GM12878 (cell line): ENCODE results near the gene LKAAEAR1. TPM values are rescaled to one million over a fixed set of nuclear protein-coding genes. Genes with fewer than 3 reads are reported as not detected.

Experiments
- ATAC-seq: fragments of 200-7000 bp; cut with Tn5 transposase; 3 replicates; pipeline ENCODE4 v1.9.1; 2020; ENCODE audit warnings: mild to moderate bottlenecking, moderate library complexity
- BruUV-seq: library from RNA; stranded (reverse); fragments of 400-500 nt; replicated peaks from 2 replicates; lab custom pipeline; 2021; lab: Mats Ljungman, UMichigan
- CTCF ChIA-PET: fragments of 300-600 bp; sonication (Branson Sonifier 250); formaldehyde crosslinking; extraction: SDS; loops from one replicate; lab custom pipeline; 2021; ENCODE audit warnings: inconsistent platforms; lab: Yijun Ruan, JAX
- POLR2A ChIA-PET: fragments of 350-600 bp; formaldehyde crosslinking; extraction: SDS; loops from one replicate; lab custom pipeline; 2021; ENCODE audit warnings: inconsistent platforms; lab: Charles Lee
- RAD21 ChIA-PET: fragments of 300-600 bp; sonication (Branson Sonifier 250); formaldehyde crosslinking; loops from one replicate; lab custom pipeline; 2023; ENCODE audit warnings: antibody characterized with exemption; ENCODE audit not compliant: unreplicated experiment; lab: Charles Lee
- SMC1A ChIA-PET: fragments of 300-600 bp; sonication (Branson Sonifier 250); formaldehyde crosslinking; loops from one replicate; lab custom pipeline; 2023; ENCODE audit not compliant: unreplicated experiment, uncharacterized antibody; lab: Charles Lee
- DNase-seq: peaks from one replicate; pipeline ENCODE4 v3.0.0-alpha.2; 2011; ENCODE audit warnings: low read depth, low spot score
- FAIRE-seq: peaks from 3 replicates; lab custom pipeline; 2011; peaks lifted over from hg19 to GRCh38; lab: Jason Lieb, UNC
- H2AFZ ChIP-seq: 2 replicates; pipeline ENCODE4 v1.6.0; 2011; ENCODE audit warnings: low read depth, low read length, control low read depth; ENCODE audit not compliant: control insufficient read depth
- H3K27ac ChIP-seq: 2 replicates; pipeline ENCODE4 v1.5.1; 2011; ENCODE audit warnings: control low read depth; ENCODE audit not compliant: control insufficient read depth, insufficient read depth
- H3K27me3 ChIP-seq, 2 experiments: replicated peaks in 1 of 2; 2 replicates each; pipeline versions ENCODE4 v1.6.0 to v1.6.1; 2011; ENCODE audit warnings: low read length in 1 of 2; ENCODE audit not compliant: control insufficient read depth in 2 of 2, insufficient read depth in 2 of 2
- H3K36me3 ChIP-seq, 2 experiments: 2 replicates each; pipeline ENCODE4 v1.5.1; 2011; ENCODE audit warnings: low read length in 1 of 2; ENCODE audit not compliant: control insufficient read depth in 2 of 2, insufficient read depth in 2 of 2
- H3K4me1 ChIP-seq: 2 replicates; pipeline ENCODE4 v1.6.1; 2011; ENCODE audit warnings: mild to moderate bottlenecking, low read length, moderate library complexity, mixed read lengths; ENCODE audit not compliant: control insufficient read depth, insufficient read depth
- H3K4me2 ChIP-seq: 2 replicates; pipeline ENCODE4 v1.6.0; 2011; ENCODE audit warnings: control low read depth; ENCODE audit not compliant: control insufficient read depth, insufficient read depth
- H3K4me3 ChIP-seq: fragments of 200-600 bp; sonication (generic); 2 replicates; pipeline ENCODE4 v1.5.1; 2016
- H3K79me2 ChIP-seq: 2 replicates; pipeline ENCODE4 v1.6.0; 2011; ENCODE audit warnings: low read length; ENCODE audit not compliant: control insufficient read depth, insufficient read depth
- H3K9ac ChIP-seq: 2 replicates; pipeline ENCODE4 v1.8.0; 2011; ENCODE audit warnings: low read length, control low read depth, mixed read lengths; ENCODE audit not compliant: control insufficient read depth, insufficient read depth
- H3K9me3 ChIP-seq: replicated peaks from 3 replicates; pipeline ENCODE4 v1.5.1; 2011; ENCODE audit warnings: mild to moderate bottlenecking, low read length; ENCODE audit not compliant: control insufficient read depth, insufficient read depth
- H4K20me1 ChIP-seq: 2 replicates; pipeline ENCODE4 v1.6.0; 2011; ENCODE audit not compliant: control insufficient read depth, insufficient read depth
- BACH1 ChIP-seq: fragments of 450-650 bp; IDR thresholded peaks from 2 replicates; pipeline ENCODE4 v1.6.1; 2017; ENCODE audit warnings: mild to moderate bottlenecking, borderline replicate concordance
- CREB1 ChIP-seq: IDR thresholded peaks from 2 replicates; pipeline ENCODE4 v1.6.1; 2012; ENCODE audit warnings: low read depth, mild to moderate bottlenecking, inconsistent platforms
- DPF2 ChIP-seq: fragments of 450-650 bp; IDR thresholded peaks from 2 replicates; pipeline ENCODE4 v1.6.1; 2017; ENCODE audit warnings: mild to moderate bottlenecking
- ETV6 ChIP-seq, 2 experiments: fragments of 450-650 bp in 1 of 2; IDR thresholded peaks in 1 of 2; conservative IDR thresholded peaks in 1 of 2; 2 replicates each; pipeline ENCODE4 v1.6.1; 2014; ENCODE audit warnings: antibody characterized with exemption in 1 of 2, borderline replicate concordance in 1 of 2, low read depth in 1 of 2, mild to moderate bottlenecking in 1 of 2, moderate library complexity in 1 of 2
- IRF4 ChIP-seq: IDR thresholded peaks from 2 replicates; pipeline ENCODE4 v1.6.1; 2011; ENCODE audit warnings: low read depth, low read length
- KLF5 ChIP-seq: fragments of 450-650 bp; IDR thresholded peaks from 2 replicates; pipeline ENCODE4 v1.6.1; 2014; ENCODE audit warnings: mild to moderate bottlenecking; ENCODE audit not compliant: partially characterized antibody
- MEF2B ChIP-seq: fragments of 450-650 bp; IDR thresholded peaks from 2 replicates; pipeline ENCODE4 v1.6.1; 2018; ENCODE audit warnings: mild to moderate bottlenecking, moderate library complexity; ENCODE audit not compliant: partially characterized antibody, poor library complexity, severe bottlenecking
- POLR2A ChIP-seq: IDR thresholded peaks from 2 replicates; pipeline ENCODE4 v1.6.1; 2011; ENCODE audit warnings: low read depth, mild to moderate bottlenecking, low read length
- POU2F2 ChIP-seq: IDR thresholded peaks from 3 replicates; pipeline ENCODE4 v1.6.1; 2011; ENCODE audit warnings: low read depth, mild to moderate bottlenecking, low read length, borderline replicate concordance
- RAD21 ChIP-seq: IDR thresholded peaks from 2 replicates; pipeline ENCODE4 v1.6.1; 2011; ENCODE audit warnings: mild to moderate bottlenecking, low read depth, low read length, moderate library complexity; ENCODE audit not compliant: insufficient read depth
- SKIL ChIP-seq: fragments of 450-650 bp; IDR thresholded peaks from 2 replicates; pipeline ENCODE4 v1.6.1; 2017; ENCODE audit warnings: mild to moderate bottlenecking, low read depth, inconsistent platforms; ENCODE audit not compliant: poor library complexity, severe bottlenecking
- SMAD1 ChIP-seq: fragments of 450-650 bp; IDR thresholded peaks from 2 replicates; pipeline ENCODE4 v1.6.1; 2018; ENCODE audit warnings: mild to moderate bottlenecking, low read depth; ENCODE audit not compliant: partially characterized antibody
- SMAD5 ChIP-seq: IDR thresholded peaks from 2 replicates; pipeline ENCODE4 v1.6.1; 2016; ENCODE audit warnings: antibody characterized with exemption, low read depth
- SPI1 ChIP-seq: IDR thresholded peaks from 2 replicates; pipeline ENCODE4 v1.6.1; 2011; ENCODE audit warnings: low read depth, mild to moderate bottlenecking, low read length, moderate library complexity, borderline replicate concordance; ENCODE audit not compliant: insufficient read depth
- SUZ12 ChIP-seq: fragments of 200-600 bp; sonication (generic); IDR thresholded peaks from one replicate; pipeline ENCODE4 v1.6.1; 2018; ENCODE audit warnings: antibody characterized with exemption, mild to moderate bottlenecking; ENCODE audit not compliant: unreplicated experiment
- TBL1XR1 ChIP-seq: IDR thresholded peaks from 2 replicates; pipeline ENCODE4 v1.6.1; 2012; ENCODE audit warnings: low read depth, low read length, improper control_type of control experiment
- ZBED1 ChIP-seq: IDR thresholded peaks from 2 replicates; pipeline ENCODE4 v1.6.1; 2016; ENCODE audit warnings: borderline replicate concordance
- ZNF217 ChIP-seq: fragments of 450-650 bp; IDR thresholded peaks from 2 replicates; pipeline ENCODE4 v1.6.1; 2017; ENCODE audit warnings: antibody characterized with exemption, mild to moderate bottlenecking
- ZNF687 ChIP-seq: fragments of 450-650 bp; IDR thresholded peaks from 2 replicates; pipeline ENCODE4 v1.6.1; 2017; ENCODE audit warnings: mild to moderate bottlenecking, moderate library complexity
- WGBS: methylation state at CpG from one replicate; pipeline ENCODE4 v1.1.6; 2016; ENCODE audit warnings: low lambda C conversion rate; ENCODE audit not compliant: insufficient replicate concordance, insufficient coverage; ENCODE audit errors: missing lambda C conversion rate; 5-methylcytosine and 5-hydroxymethylcytosine counted together
- in situ Hi-C: fragments of 300-500 bp; cut with MboI; formaldehyde crosslinking; loops from 9 replicates; pipeline ENCODE4 v1.14.3; 2018; ENCODE audit warnings: mixed read lengths
- intact Hi-C: fragments of 100-400 bp; cut with micrococcal nuclease; formaldehyde crosslinking; loops from one replicate; pipeline ENCODE4 v1.14.2; 2022; ENCODE audit not compliant: unreplicated experiment
- polyA plus RNA-seq, 11 experiments: library from polyadenylated mRNA; depleted of rRNA in 4 of 11; unstranded in 6 of 11; stranded (reverse) in 5 of 11; fragments of >200 nt; fragmentation: Nextera tagmentation in 4 of 11; fragmentation: Illumina TruSeq in 1 of 11; extraction: Ambion mirVana in 4 of 11; extraction: Trizol in 1 of 11; gene quantifications; 1 replicate in 1 of 11; 2 replicates in 10 of 11; pipeline versions ENCODE4 v1.2.1 to v1.2.3, GENCODE V29; 2011 to 2016; ENCODE audit warnings: inconsistent platforms in 2 of 11, missing spikeins in 2 of 11, low read depth in 1 of 11
- total RNA-seq, 4 experiments: library from RNA; depleted of rRNA in 3 of 4; stranded (reverse); fragments of >200 nt in 3 of 4; fragmentation: Illumina TruSeq in 1 of 4; extraction: Trizol in 1 of 4; gene quantifications; 2 replicates each; pipeline versions ENCODE4 v1.2.1 to v1.2.3, GENCODE V29; 2013 to 2021

The LKAAEAR1 gene
- total and polyA plus RNA-seq, 10 of the 15 experiments (the other 5 are each of a cell fraction or from before 2014, with no cell fraction given): not detected

GRCh38 chr20:64077094-64077493, 7.1 kb downstream of the LKAAEAR1 start:
- no peaks in the 10 kb centered on the region for H3K9me3 ChIP-seq
- H3K36me3 ChIP-seq: peaks cover 3 to 18% of the 10 kb centered on the region in 2 experiments
- DNase-seq: no peak
- ChIA-PET POLR2A (interaction anchor here (1.1 to 3.2 kb wide), 6 partner anchors 12 to 38 kb away, joined by 4 to 10 read pairs (median 8); no protein-coding TSS in a partner anchor), RAD21 (interaction anchor here (1.2 to 2.3 kb wide), 4 partner anchors 11 to 36 kb away, joined by 4 to 7 read pairs (median 4); no protein-coding TSS in a partner anchor), SMC1A (interaction anchor here (2.8 kb wide), 1 partner anchor 11 kb away, joined by 10 read pairs; no protein-coding TSS in a partner anchor), CTCF (interaction anchor here (1.1 to 3.9 kb wide), 5 partner anchors 10 to 38 kb away, joined by 3 to 22 read pairs (median 7); no protein-coding TSS in a partner anchor)
- peak overlapping the region; percentile 91 for H3K9ac ChIP-seq
- H3K4me3 ChIP-seq: peak overlapping the region; percentile 83
- peaks cover 30% of the 10 kb centered on the region for H3K79me2 ChIP-seq
- BruUV-seq: no TSS peak
- H3K4me1 ChIP-seq: peaks cover 19% of the 10 kb centered on the region; the same call in 1 of the 2 replicates
- FAIRE-seq: no peak
- WGBS: 0% methylated on average over 8 of the region's 8 CpGs
- H3K27ac ChIP-seq: peak overlapping the region; percentile 85
- ATAC-seq: peak; percentile 54
- H2AFZ ChIP-seq: no peak overlapping the region
- no peaks in the 10 kb centered on the region for H3K27me3 ChIP-seq
- H4K20me1 ChIP-seq: no peaks in the 10 kb centered on the region
- in situ Hi-C loops: no loop called here
- H3K4me2 ChIP-seq: peak overlapping the region; percentile 97
- intact Hi-C loops: no loop called here
- no peak for TF ChIP-seq ZNF217
- no peak for TF ChIP-seq SMAD1
- TF ChIP-seq SUZ12: no peak
- TF ChIP-seq IRF4: no peak
- peak in 1 of 2 experiments; percentile 89; a peak in 2 of 4 replicates for TF ChIP-seq ETV6 (conservative IDR thresholded peaks at IDR 0.05 in 1 of 2, IDR thresholded peaks at IDR 0.05 in 1 of 2; ENCODE audit: borderline replicate concordance in 1 of 2, low read depth in 1 of 2)
- no peak for TF ChIP-seq ZBED1
- TF ChIP-seq RAD21: no peak
- no peak for TF ChIP-seq KLF5
- 0 out of 3 replicates have a peak, but pooled peaks have one; percentile 17 for TF ChIP-seq POU2F2
- 0 out of 2 replicates have a peak, but pooled peaks have one; percentile 29 for TF ChIP-seq CREB1
- TF ChIP-seq DPF2: peak; percentile 48; the same call in 1 of the 2 replicates
- 0 out of 2 replicates have a peak, but pooled peaks have one; percentile 11 for TF ChIP-seq ZNF687
- peak; percentile 46 for TF ChIP-seq SKIL
- peak; percentile 95 for TF ChIP-seq SPI1
- TF ChIP-seq MEF2B: peak; percentile 67
- TF ChIP-seq BACH1: 0 out of 2 replicates have a peak, but pooled peaks have one; percentile 61
- peak; percentile 60 for TF ChIP-seq POLR2A
- no peak for TF ChIP-seq SMAD5
- peak; percentile 23; the same call in 1 of the 2 replicates for TF ChIP-seq TBL1XR1
